ENCODE measurements around the gene PALS2.
A peak's percentile ranks its signal among the peaks of the same experiment; 100 is the strongest.

The PALS2 gene, protein sequence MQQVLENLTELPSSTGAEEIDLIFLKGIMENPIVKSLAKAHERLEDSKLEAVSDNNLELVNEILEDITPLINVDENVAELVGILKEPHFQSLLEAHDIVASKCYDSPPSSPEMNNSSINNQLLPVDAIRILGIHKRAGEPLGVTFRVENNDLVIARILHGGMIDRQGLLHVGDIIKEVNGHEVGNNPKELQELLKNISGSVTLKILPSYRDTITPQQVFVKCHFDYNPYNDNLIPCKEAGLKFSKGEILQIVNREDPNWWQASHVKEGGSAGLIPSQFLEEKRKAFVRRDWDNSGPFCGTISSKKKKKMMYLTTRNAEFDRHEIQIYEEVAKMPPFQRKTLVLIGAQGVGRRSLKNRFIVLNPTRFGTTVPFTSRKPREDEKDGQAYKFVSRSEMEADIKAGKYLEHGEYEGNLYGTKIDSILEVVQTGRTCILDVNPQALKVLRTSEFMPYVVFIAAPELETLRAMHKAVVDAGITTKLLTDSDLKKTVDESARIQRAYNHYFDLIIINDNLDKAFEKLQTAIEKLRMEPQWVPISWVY

GRCh38 chr7:24572997-24573553 is at the start of gene PALS2:
PALS2 (plus strand) TSS chr7:24573452; CDS start chr7:24623668, 50,216 bp downstream.
- DNase-seq (ENCODE audit: low read depth in 2 of 2): peak; percentile 72 to 81

DNA sequence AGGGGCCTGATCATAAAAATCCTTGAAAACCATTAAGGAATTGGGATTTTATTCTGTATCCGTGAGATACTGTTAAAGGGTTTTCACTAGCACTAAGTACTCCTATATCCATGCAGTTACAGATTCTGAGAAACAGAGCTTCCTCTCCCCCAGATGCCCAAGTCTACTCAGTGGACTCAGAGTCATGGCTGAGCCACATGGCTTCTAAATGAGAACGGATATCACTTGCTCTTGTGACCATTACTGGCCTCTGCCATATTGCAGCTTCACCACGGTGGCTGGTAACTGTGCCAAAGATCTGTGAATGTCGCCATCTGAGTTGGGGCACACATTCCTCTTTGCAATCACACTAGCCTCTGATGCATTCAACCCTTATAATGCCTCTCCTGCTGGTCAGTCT is 42.0 kb upstream of the PALS2 start:
- DNase-seq (ENCODE audit: low read depth in 2 of 2): no peak

DNA sequence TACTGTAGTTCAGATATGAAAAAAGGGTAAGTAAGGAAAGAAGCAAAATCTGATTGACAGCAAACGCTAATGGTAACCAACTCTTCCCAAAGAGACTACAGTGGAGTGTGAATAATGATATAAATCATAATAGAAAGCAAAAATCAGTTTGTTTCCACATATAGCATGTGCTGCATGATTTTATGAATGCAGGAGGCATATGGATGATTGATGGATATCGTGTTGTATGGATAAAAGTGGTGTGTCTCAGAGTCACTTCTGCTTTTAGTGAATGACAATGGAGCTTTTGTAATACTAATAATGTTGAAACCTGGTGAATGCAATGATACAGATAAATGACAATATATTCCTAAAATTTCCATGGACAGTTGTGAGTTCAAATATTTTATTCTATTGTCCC is 36.6 kb upstream of the PALS2 start:
- no peak for DNase-seq (ENCODE audit: low read depth in 2 of 2)

GRCh38 chr7:24540956-24541355 is 32.3 kb upstream of the PALS2 start:
- no peak for DNase-seq (ENCODE audit: low read depth in 2 of 2)

- no peak for DNase-seq (ENCODE audit: low read depth in 2 of 2)
Measured at GRCh38 chr7:24545215-24545614, 28.0 kb upstream of the PALS2 start.

- no peak for DNase-seq (ENCODE audit: low read depth in 2 of 2)
Measured at GRCh38 chr7:24548390-24548789, 24.9 kb upstream of the PALS2 start.

DNA sequence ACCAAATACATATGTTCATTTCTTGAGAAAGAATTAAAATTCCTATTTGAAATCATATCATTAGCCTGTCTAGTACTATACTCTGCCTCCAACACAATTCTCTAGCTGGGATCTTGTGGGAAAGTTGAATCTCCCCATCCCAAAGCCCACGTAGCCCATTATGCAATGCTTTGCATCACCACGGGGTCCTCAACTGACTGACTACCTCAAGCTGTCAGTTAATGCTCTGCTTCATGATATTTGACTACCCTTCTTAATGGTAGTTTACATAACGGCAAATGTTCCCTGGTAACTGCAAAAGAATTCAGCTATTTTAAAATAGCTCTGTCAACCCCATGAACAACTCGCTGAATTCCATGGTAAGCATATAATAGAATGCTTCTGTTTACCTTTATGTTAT is 23.3 kb upstream of the PALS2 start:
- DNase-seq (ENCODE audit: low read depth in 2 of 2): no peak

DNA sequence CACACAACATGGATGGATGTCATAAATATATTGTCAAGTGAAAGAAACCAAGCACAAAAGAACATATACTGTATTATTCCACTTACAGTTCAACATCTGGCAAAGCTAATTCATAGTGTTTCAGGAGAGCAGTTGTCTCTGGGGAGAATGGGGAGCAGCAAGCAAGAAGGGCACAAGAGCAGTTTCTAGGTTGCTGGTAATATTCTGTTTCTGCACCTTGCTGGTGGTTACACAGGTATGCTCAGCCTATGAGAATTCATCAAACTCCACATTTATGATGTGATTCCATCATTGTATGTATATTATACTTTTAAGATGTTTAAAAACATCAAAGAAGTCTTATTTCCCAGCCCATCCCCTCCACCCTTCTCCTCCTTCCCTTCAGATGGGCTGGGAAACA is 18.1 kb upstream of the PALS2 start:
- no peak for DNase-seq (ENCODE audit: low read depth in 2 of 2)

GRCh38 chr7:24555719-24556118 is 17.5 kb upstream of the PALS2 start:
- no peak for DNase-seq (ENCODE audit: low read depth in 2 of 2)

DNA sequence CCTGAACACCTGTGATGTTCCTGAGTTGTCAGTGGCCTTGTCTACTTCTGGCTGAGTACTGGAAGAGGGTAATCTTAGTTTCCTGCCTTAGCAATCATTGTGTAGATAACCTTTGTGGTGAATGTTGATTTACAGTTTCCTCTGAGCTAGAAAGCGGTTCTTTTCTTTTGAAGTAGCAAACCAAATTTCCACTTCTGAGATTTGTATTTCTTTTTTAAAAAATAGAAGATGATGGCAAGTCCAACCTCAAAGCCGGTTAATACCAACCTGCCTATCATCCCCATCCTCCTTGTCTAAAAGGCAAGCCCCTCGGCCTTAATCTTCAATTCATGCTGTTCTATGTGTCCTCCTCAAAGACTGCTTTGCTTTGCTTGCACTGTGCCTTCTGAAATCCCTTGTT is 12.5 kb upstream of the PALS2 start:
- DNase-seq (ENCODE audit: low read depth in 2 of 2): no peak

GRCh38 chr7:24566274-24566673 is 7.0 kb upstream of the PALS2 start:
- DNase-seq (ENCODE audit: low read depth in 2 of 2): no peak

DNA sequence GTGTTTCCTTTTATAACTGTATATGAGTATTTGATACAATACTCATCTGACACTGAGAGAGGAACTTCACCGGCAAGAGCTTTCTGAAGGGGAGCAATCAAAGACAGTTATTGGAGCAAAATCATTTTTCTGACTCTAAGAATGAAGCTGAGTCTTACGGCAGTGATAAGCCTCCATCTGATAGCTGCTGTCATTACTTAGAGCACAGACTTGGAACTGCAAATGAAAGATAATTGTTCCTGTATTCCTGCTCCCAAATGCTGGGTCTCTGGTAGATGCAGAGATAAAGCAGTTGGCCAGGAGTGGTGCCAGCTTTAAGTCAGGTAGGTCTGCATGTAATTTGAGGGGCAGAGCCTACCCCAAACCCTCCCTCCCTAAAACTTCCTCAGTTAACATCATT is 2.3 kb upstream of the PALS2 start:
- DNase-seq (ENCODE audit: low read depth in 2 of 2): no peak

- no peak for DNase-seq (ENCODE audit: low read depth in 2 of 2)
Measured at GRCh38 chr7:24572016-24572392, 1.2 kb upstream of the PALS2 start.

- DNase-seq (ENCODE audit: low read depth in 2 of 2): peak in 1 of 2 donors; percentile 11
Measured at GRCh38 chr7:24572393-24572996, 757 bp upstream of the PALS2 start.

DNA sequence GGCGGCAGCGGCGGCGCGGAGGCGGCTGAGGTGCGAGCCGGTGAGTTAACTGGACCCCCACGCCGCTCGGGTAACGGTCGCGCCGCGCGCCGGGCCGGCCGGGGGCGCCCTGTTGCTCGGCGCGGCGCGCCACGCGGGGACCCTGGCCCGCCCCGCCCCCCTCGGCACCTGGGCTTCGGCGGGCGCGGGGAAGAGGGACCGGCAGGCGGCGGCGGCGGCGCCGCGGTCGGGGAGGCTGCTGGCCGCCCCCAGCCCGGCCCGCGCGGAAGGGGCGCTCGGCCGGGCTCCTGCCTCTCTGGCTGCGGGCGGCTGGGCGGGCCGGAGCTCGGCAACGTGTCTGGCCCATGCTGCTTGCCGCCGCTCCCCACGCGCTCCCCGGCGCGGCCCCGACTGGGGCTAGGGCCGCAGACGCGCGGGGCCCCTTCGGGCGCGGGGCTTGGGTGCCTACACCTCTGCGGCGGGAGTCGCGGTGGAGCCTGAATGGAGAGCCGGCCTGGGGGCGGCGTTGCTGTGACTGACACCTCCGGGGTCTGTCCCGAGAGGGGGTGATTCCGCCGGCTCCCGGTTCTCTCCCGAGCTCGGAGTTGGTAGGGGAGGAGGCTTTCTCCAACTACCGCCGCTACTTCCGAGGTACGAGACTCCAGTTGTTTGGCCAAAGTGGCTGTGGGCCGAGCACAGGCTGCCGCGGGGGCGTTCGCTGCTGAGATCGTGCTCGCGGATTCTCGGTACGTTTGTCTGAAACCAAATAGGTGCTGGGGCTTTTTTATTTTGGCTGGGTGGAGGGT is 494 bp downstream of the PALS2 start:
- peak; percentile 22 to 48 for DNase-seq (ENCODE audit: low read depth in 2 of 2)

DNA sequence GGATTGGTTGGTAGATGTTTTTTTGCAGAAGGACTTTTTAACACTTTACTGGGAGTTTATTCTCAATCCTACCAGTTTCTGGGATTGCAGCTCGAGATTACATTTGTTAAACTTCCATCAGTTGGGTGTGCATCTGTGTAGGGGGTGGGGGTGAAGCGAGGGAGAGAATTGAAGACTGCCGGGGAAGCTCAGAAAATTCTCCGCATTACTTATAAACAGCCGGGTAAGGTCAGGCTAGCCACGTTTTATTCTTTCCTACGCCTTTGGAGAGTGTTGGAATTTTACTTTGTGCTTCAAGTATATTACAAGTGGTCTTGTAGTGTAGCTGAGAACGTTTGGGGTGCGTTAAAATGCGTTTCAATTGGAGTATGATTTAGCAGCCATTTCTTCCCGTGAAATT is 1.1 kb downstream of the PALS2 start:
- DNase-seq (ENCODE audit: low read depth in 2 of 2): no peak

DNA sequence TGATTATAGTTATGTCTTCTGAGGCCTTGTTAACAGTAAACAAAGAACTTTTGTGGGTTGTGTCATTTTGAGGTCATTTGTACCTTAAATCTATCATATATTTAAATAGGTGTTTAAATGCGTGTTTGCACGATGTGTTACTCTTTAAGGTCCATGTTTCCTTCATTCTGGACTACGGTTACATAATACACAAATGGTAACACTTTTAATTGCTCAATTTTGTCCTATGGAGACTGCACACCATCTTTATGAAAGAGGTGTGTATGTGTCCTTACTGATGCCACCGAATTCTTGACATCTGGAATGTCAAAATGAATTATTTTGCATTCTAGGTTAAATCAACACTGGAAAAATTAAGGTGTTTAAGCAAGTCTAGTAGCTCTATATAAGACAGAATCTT is 1.7 kb downstream of the PALS2 start:
- DNase-seq (ENCODE audit: low read depth in 2 of 2): no peak

- no peak for DNase-seq (ENCODE audit: low read depth in 2 of 2)
Measured at GRCh38 chr7:24576171-24577025, 3.1 kb downstream of the PALS2 start.

DNA sequence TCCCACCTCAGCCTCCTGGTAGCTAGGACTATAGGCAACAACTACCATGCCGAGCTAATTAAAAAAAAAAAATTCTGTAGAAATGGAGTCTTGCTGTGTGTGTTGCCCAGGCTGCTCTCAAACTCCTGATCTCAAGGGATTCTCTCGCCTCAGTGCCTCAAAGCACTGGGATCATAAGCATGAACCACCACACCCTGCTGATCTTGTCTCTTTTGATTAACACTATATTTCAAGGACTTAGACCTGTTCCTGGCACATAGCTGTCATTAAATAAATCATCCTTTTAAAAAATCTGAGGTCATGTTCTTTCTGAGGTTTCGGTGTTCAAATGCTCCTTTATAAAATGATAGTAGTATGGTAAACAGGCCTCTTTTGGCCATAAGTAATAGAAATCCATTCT is 4.8 kb downstream of the PALS2 start:
- DNase-seq (ENCODE audit: low read depth in 2 of 2): no peak

DNA sequence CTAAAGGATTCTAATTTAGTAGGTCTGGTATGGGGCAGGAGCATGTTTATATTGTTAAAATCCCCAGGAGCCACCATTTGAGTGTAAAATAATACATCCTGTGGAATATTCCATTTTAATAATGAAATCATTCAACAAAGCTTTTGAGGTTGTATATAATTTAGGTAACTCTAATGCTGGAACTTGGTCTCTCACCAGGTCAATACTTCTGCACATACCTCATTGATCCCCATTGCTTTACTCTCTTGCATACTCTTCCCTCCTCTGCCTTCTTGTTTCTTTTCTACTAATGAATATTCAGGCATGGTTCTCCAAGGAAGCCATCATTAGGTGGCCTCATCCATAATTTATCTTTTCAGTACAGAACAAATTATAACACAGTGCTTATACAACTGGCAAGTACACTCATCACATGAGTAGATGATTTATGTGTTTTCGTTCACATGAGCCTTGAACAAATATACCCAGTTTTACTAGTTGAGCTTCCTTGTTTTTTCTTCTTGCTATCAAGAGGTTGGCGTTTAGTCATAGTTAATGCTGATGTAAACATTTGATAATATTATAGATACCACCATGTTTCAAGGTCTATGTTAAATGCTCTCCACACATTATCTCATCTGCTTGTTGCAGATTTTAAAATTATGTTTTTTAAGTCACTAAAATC is 7.2 kb downstream of the PALS2 start:
- DNase-seq (ENCODE audit: low read depth in 2 of 2): no peak

GRCh38 chr7:24582166-24582565 is 8.9 kb downstream of the PALS2 start:
- no peak for DNase-seq (ENCODE audit: low read depth in 2 of 2)

All from stimulated activated CD4-positive, alpha-beta T cell treated with anti-CD3 and anti-CD28 coated beads, Interleukin-1b, Interleukin-23, amount 100 ng/mL, for 4 hours (primary cell).